ENCODE data around the gene DYNC1I2.
"Not testable (repeated sequence)": the region's sequence is repeated elsewhere in the genome, so short reads cannot be mapped to it uniquely, and the experiment has no call there.

Gene DYNC1I2

GRCh38 chr2:171772373-171772772 lies 85.1 kb downstream of the DYNC1I2 start:
- DNase-seq (ENCODE audit: low read depth) = no peak
- TF ChIP-seq CTCF (IDR thresholded peaks at IDR 0.05; ENCODE audit: insufficient read depth, low read depth, low read length, missing control alignments) = no peak
- H3K4me3 ChIP-seq (ENCODE audit: low read depth, low read length) = no peak overlapping the region

GRCh38 chr2:171774581-171774980 lies 87.3 kb downstream of the DYNC1I2 start:
- not testable (repeated sequence) for DNase-seq (ENCODE audit: low read depth); H3K4me3 ChIP-seq (ENCODE audit: low read depth, low read length)

DNA sequence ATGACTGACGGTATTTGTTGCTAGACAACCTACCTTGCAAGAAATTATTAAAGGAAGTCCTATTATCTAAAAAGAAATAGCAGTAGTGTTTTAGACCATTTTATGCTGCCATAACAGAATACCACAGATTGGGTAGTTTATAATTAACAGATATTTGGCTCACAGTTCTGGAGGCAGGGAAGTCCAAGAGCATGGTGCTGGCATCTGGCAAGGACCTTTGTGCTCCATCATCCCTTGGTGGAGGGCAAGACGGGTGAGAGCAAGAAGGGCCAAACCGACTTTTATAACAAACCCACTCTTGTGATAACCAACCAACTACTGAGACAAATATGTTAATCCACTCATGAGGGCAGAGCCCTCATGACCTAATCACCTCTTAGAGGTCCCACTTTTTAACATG lies 91.2 kb downstream of the DYNC1I2 start:
- no peak for DNase-seq (ENCODE audit: low read depth)
- TF ChIP-seq CTCF (IDR thresholded peaks at IDR 0.05; ENCODE audit: insufficient read depth, low read depth, low read length, missing control alignments) = no peak
- H3K4me3 ChIP-seq (ENCODE audit: low read depth, low read length) = no peak overlapping the region

- TF ChIP-seq CTCF (IDR thresholded peaks at IDR 0.05; ENCODE audit: insufficient read depth, low read depth, low read length, missing control alignments) = no peak
- no peak for DNase-seq (ENCODE audit: low read depth)
- H3K4me3 ChIP-seq (ENCODE audit: low read depth, low read length) = no peak overlapping the region
These were observed 98.2 kb downstream of the DYNC1I2 start for GRCh38 chr2:171785450-171785849.

GRCh38 chr2:171787333-171788072 lies 100.2 kb downstream of the DYNC1I2 start:
- no peak overlapping the region for H3K4me3 ChIP-seq (ENCODE audit: low read depth, low read length)
- no peak for TF ChIP-seq CTCF (IDR thresholded peaks at IDR 0.05; ENCODE audit: insufficient read depth, low read depth, low read length, missing control alignments)
- DNase-seq (ENCODE audit: low read depth) = no peak

- no peak for TF ChIP-seq CTCF (IDR thresholded peaks at IDR 0.05; ENCODE audit: insufficient read depth, low read depth, low read length, missing control alignments)
- no peak overlapping the region for H3K4me3 ChIP-seq (ENCODE audit: low read depth, low read length)
- DNase-seq (ENCODE audit: low read depth) = no peak
These were observed 101.2 kb downstream of the DYNC1I2 start for GRCh38 chr2:171788316-171788993.

GRCh38 chr2:171789956-171790355 lies 102.7 kb downstream of the DYNC1I2 start:
- TF ChIP-seq CTCF (IDR thresholded peaks at IDR 0.05; ENCODE audit: insufficient read depth, low read depth, low read length, missing control alignments) = no peak
- no peak overlapping the region for H3K4me3 ChIP-seq (ENCODE audit: low read depth, low read length)
- DNase-seq (ENCODE audit: low read depth) = no peak

Data from GM12865 (cell line).